Neural progenitor cell (in vitro differentiated cells): ENCODE measurements around the gene CAPRIN1. TPM values are rescaled to one million over a fixed set of nuclear protein-coding genes. Genes with fewer than 3 reads are reported as not detected.

Experiments used
- DNase-seq: peaks from one replicate; pipeline ENCODE4 v3.0.0-alpha.2; 2016; ENCODE audit warnings: low spot score
- H2AFZ ChIP-seq: fragments of 200-600 bp; sonication (generic); replicated peaks from 2 replicates; pipeline ENCODE4 v1.6.1; 2016; ENCODE audit warnings: antibody characterized with exemption
- H3F3A ChIP-seq: fragments of 200-600 bp; sonication (generic); 2 replicates; pipeline ENCODE4 v1.6.1; 2016; ENCODE audit warnings: antibody characterized with exemption, low read depth
- H3K27ac ChIP-seq: fragments of 200-600 bp; sonication (generic); 2 replicates; pipeline ENCODE4 v1.5.1; 2016; ENCODE audit warnings: mild to moderate bottlenecking
- H3K27me3 ChIP-seq: fragments of 200-600 bp; sonication (generic); 2 replicates; pipeline ENCODE4 v1.6.1; 2016; ENCODE audit warnings: mild to moderate bottlenecking, moderate library complexity
- H3K36me3 ChIP-seq: fragments of 200-600 bp; sonication (generic); 2 replicates; pipeline ENCODE4 v1.5.1; 2016
- H3K4me1 ChIP-seq: fragments of 200-600 bp; sonication (generic); 2 replicates; pipeline ENCODE4 v1.6.1; 2016; ENCODE audit warnings: mixed run types
- H3K4me2 ChIP-seq: fragments of 200-600 bp; sonication (generic); 2 replicates; pipeline ENCODE4 v1.6.1; 2016
- H3K4me3 ChIP-seq: fragments of 200-600 bp; sonication (generic); 2 replicates; pipeline ENCODE4 v1.5.1; 2016
- H3K79me2 ChIP-seq: fragments of 200-600 bp; sonication (generic); 2 replicates; pipeline ENCODE4 v1.6.1; 2016; ENCODE audit warnings: low read depth
- H3K9ac ChIP-seq: fragments of 200-600 bp; sonication (generic); 2 replicates; pipeline ENCODE4 v1.6.1; 2016
- H3K9me3 ChIP-seq: fragments of 200-600 bp; sonication (generic); 2 replicates; pipeline ENCODE4 v1.5.1; 2016; ENCODE audit warnings: low read depth
- H4K20me1 ChIP-seq: fragments of 200-600 bp; sonication (generic); 2 replicates; pipeline ENCODE4 v1.6.1; 2016; ENCODE audit warnings: low read depth
- H3K27ac Mint-ChIP-seq: 3 replicates; pipeline ENCODE4 v1.8.0; 2021; ENCODE audit warnings: mixed read lengths
- H3K27me3 Mint-ChIP-seq: 2 replicates; pipeline ENCODE4 v1.8.0; 2022; ENCODE audit warnings: low read depth, mild to moderate bottlenecking, inconsistent platforms, moderate library complexity, mixed read lengths; ENCODE audit not compliant: insufficient read depth
- H3K36me3 Mint-ChIP-seq: 3 replicates; pipeline ENCODE4 v1.8.0; 2021; ENCODE audit warnings: mixed read lengths
- H3K4me1 Mint-ChIP-seq: 3 replicates; pipeline ENCODE4 v1.8.0; 2021; ENCODE audit warnings: mixed read lengths
- H3K4me3 Mint-ChIP-seq: 3 replicates; pipeline ENCODE4 v1.8.0; 2021; ENCODE audit warnings: mild to moderate bottlenecking, moderate library complexity, mixed read lengths
- H3K9me3 Mint-ChIP-seq: 3 replicates; pipeline ENCODE4 v1.8.0; 2020; ENCODE audit warnings: mixed read lengths
- EZH2 ChIP-seq: fragments of 200-600 bp; sonication (generic); IDR thresholded peaks from 2 replicates; pipeline ENCODE4 v1.6.1; 2017; ENCODE audit warnings: antibody characterized with exemption, mild to moderate bottlenecking, moderate library complexity
- EZH2phosphoT487 ChIP-seq: fragments of 200-600 bp; sonication (generic); IDR thresholded peaks from 2 replicates; pipeline ENCODE4 v1.6.1; 2017; ENCODE audit warnings: antibody characterized with exemption
- total RNA-seq: library from RNA; depleted of rRNA; stranded (reverse); fragments of >200 nt; gene quantifications from 2 replicates; pipeline ENCODE4 v1.2.3, GENCODE V29; 2015; ENCODE audit warnings: low replicate concordance
- TF ChIP-seq, protein P1 (sequence below): fragments of 200-600 bp; sonication (generic); IDR thresholded peaks from 2 replicates; pipeline ENCODE4 v1.5.1; 2017; ENCODE audit warnings: antibody characterized with exemption, mild to moderate bottlenecking

CAPRIN1 gene
- total RNA-seq, 1 donor from 2014 or later: 498 TPM

- no peak for DNase-seq
- Mint-ChIP-seq H3K27ac (peak overlapping the region; percentile 3), H3K4me1 (no peaks in the 10 kb centered on the region), H3K27me3 (peaks cover 2% of the 10 kb centered on the region), H3K9me3 (no peaks in the 10 kb centered on the region), H3K4me3 (no peak overlapping the region), H3K36me3 (peaks cover 21% of the 10 kb centered on the region)
- TF ChIP-seq, protein P1, sequence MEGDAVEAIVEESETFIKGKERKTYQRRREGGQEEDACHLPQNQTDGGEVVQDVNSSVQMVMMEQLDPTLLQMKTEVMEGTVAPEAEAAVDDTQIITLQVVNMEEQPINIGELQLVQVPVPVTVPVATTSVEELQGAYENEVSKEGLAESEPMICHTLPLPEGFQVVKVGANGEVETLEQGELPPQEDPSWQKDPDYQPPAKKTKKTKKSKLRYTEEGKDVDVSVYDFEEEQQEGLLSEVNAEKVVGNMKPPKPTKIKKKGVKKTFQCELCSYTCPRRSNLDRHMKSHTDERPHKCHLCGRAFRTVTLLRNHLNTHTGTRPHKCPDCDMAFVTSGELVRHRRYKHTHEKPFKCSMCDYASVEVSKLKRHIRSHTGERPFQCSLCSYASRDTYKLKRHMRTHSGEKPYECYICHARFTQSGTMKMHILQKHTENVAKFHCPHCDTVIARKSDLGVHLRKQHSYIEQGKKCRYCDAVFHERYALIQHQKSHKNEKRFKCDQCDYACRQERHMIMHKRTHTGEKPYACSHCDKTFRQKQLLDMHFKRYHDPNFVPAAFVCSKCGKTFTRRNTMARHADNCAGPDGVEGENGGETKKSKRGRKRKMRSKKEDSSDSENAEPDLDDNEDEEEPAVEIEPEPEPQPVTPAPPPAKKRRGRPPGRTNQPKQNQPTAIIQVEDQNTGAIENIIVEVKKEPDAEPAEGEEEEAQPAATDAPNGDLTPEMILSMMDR: no peak
- Histone ChIP-seq H3K27ac (no peak overlapping the region), H3K4me2 (no peak overlapping the region), H3K4me3 (no peak overlapping the region), H3K79me2 (no peaks in the 10 kb centered on the region), H2AFZ (no peak overlapping the region), H3K4me1 (no peaks in the 10 kb centered on the region), H3F3A (no peaks in the 10 kb centered on the region), H3K36me3 (no peaks in the 10 kb centered on the region), H3K9me3 (no peaks in the 10 kb centered on the region), H3K27me3 (no peaks in the 10 kb centered on the region), H3K9ac (no peak overlapping the region), H4K20me1 (no peaks in the 10 kb centered on the region)
Observed at GRCh38 chr11:34114471-34114870, 62.9 kb downstream of the CAPRIN1 start.

GRCh38 chr11:34120651-34121050 is 69.1 kb downstream of the CAPRIN1 start:
- no peak for DNase-seq
- no peaks in the 10 kb centered on the region for H3K27me3 Mint-ChIP-seq

GRCh38 chr11:34124885-34125668 is 73.5 kb downstream of the CAPRIN1 start:
- Histone ChIP-seq H3F3A (no peaks in the 10 kb centered on the region), H3K79me2 (no peaks in the 10 kb centered on the region), H3K9ac (no peak overlapping the region), H3K27ac (no peak overlapping the region), H3K4me1 (no peaks in the 10 kb centered on the region), H2AFZ (no peak overlapping the region), H3K4me3 (no peak overlapping the region), H3K9me3 (no peaks in the 10 kb centered on the region), H3K36me3 (peaks cover 8% of the 10 kb centered on the region), H4K20me1 (no peaks in the 10 kb centered on the region), H3K4me2 (no peak overlapping the region), H3K27me3 (no peaks in the 10 kb centered on the region)
- Mint-ChIP-seq H3K27ac (no peak overlapping the region), H3K4me1 (no peaks in the 10 kb centered on the region), H3K36me3 (peaks cover 39% of the 10 kb centered on the region), H3K27me3 (no peaks in the 10 kb centered on the region), H3K4me3 (no peak overlapping the region), H3K9me3 (no peaks in the 10 kb centered on the region)
- DNase-seq: no peak
- TF ChIP-seq, protein P1: no peak
- no peak for TF ChIP-seq EZH2
- TF ChIP-seq EZH2phosphoT487: no peak

More at GRCh38 chr11:34120651-34121050, 69.1 kb downstream of the CAPRIN1 start:
- Histone ChIP-seq H3K36me3 (no peaks in the 10 kb centered on the region), H2AFZ (no peak overlapping the region), H3K9ac (no peak overlapping the region), H3K4me1 (no peaks in the 10 kb centered on the region), H3F3A (no peaks in the 10 kb centered on the region), H3K4me3 (no peak overlapping the region), H3K9me3 (no peaks in the 10 kb centered on the region), H3K27me3 (no peaks in the 10 kb centered on the region), H3K79me2 (no peaks in the 10 kb centered on the region), H4K20me1 (no peaks in the 10 kb centered on the region), H3K4me2 (no peak overlapping the region), H3K27ac (no peak overlapping the region)
- H3K9me3 Mint-ChIP-seq: no peaks in the 10 kb centered on the region
- TF ChIP-seq EZH2: no peak
- TF ChIP-seq, protein P1: no peak
- H3K4me1 Mint-ChIP-seq: no peaks in the 10 kb centered on the region
- H3K36me3 Mint-ChIP-seq: peaks cover 29% of the 10 kb centered on the region
- H3K4me3 Mint-ChIP-seq: no peak overlapping the region
- H3K27ac Mint-ChIP-seq: no peak overlapping the region
